Measurements from ENCODE around the gene CBFA2T2. TPM values are rescaled to one million over a fixed set of nuclear protein-coding genes. Genes with fewer than 3 reads are reported as not detected.
"Not testable (repeated sequence)": the region's sequence is repeated elsewhere in the genome, so short reads cannot be mapped to it uniquely, and the experiment has no call there.

Gene CBFA2T2
- total RNA-seq, 2 experiments from 2014 or later: 17.3 to 21.8 TPM

- POLR2A ChIA-PET: interaction anchor here (0.5 kb wide), 1 partner anchor 156 kb away, joined by 6 read pairs; no protein-coding TSS in a partner anchor
- H3K36me3 Mint-ChIP-seq (ENCODE audit: low read depth); H3K27me3 Mint-ChIP-seq; DNase-seq; H3K9me3 Mint-ChIP-seq; H3K4me1 Mint-ChIP-seq; H3K27ac Mint-ChIP-seq; H3K4me3 Mint-ChIP-seq: not testable (repeated sequence)
- CTCF ChIA-PET: interaction anchor here (0.6 to 1.2 kb wide), 4 partner anchors 23 to 750 kb away, joined by 3 to 4 read pairs (median 4); partner anchors contain the start of gene SNTA1
These were observed 6.9 kb downstream of the CBFA2T2 start for GRCh38 chr20:33496776-33497175.

- CTCF ChIA-PET: interaction anchor here (0.6 to 1.2 kb wide), 4 partner anchors 16 to 134 kb away, joined by 3 to 5 read pairs (median 4); no protein-coding TSS in a partner anchor
- H3K27ac Mint-ChIP-seq: no peak overlapping the region
- DNase-seq: no peak
- no peaks in the 10 kb centered on the region for H3K27me3 Mint-ChIP-seq
- no peak overlapping the region for H3K4me3 Mint-ChIP-seq
- POLR2A ChIA-PET: interaction anchor here (0.5 kb wide), 1 partner anchor 94 kb away, joined by 5 read pairs; no protein-coding TSS in a partner anchor
- H3K36me3 Mint-ChIP-seq (ENCODE audit: low read depth): peaks cover 3% of the 10 kb centered on the region
- H3K4me1 Mint-ChIP-seq: peaks cover 5% of the 10 kb centered on the region
- H3K9me3 Mint-ChIP-seq: no peaks in the 10 kb centered on the region
These were observed 9.5 kb downstream of the CBFA2T2 start for GRCh38 chr20:33499355-33499754.

- Mint-ChIP-seq H3K27me3 (no peaks in the 10 kb centered on the region), H3K4me3 (no peak overlapping the region), H3K9me3 (no peaks in the 10 kb centered on the region), H3K36me3 (ENCODE audit: low read depth) (no peaks in the 10 kb centered on the region), H3K27ac (no peak overlapping the region), H3K4me1 (peaks cover 5% of the 10 kb centered on the region)
- ChIA-PET CTCF (interaction anchor here (0.7 to 1.2 kb wide), 5 partner anchors 11 to 219 kb away, joined by 3 to 5 read pairs (median 4); partner anchors contain the start of genes CBFA2T2 and PXMP4), POLR2A (interaction anchor here (0.5 kb wide), 1 partner anchor 13 kb away, joined by 3 read pairs; no protein-coding TSS in a partner anchor)
- no peak for DNase-seq
These were observed 11.1 kb downstream of the CBFA2T2 start for GRCh38 chr20:33501000-33501399.

GRCh38 chr20:33503564-33503963 is 13.7 kb downstream of the CBFA2T2 start:
- Mint-ChIP-seq H3K4me3 (no peak overlapping the region), H3K27ac (no peak overlapping the region), H3K36me3 (ENCODE audit: low read depth) (peaks cover 14% of the 10 kb centered on the region), H3K4me1 (peaks cover 14% of the 10 kb centered on the region), H3K9me3 (peaks cover 4% of the 10 kb centered on the region), H3K27me3 (no peaks in the 10 kb centered on the region)
- POLR2A ChIA-PET: no interaction called here
- no peak for DNase-seq
- CTCF ChIA-PET: no interaction called here

- POLR2A ChIA-PET: no interaction called here
- Mint-ChIP-seq H3K36me3 (ENCODE audit: low read depth) (peaks cover 22% of the 10 kb centered on the region), H3K27me3 (no peaks in the 10 kb centered on the region), H3K27ac (no peak overlapping the region), H3K4me3 (no peak overlapping the region), H3K9me3 (peaks cover 10% of the 10 kb centered on the region), H3K4me1 (peaks cover 12% of the 10 kb centered on the region)
- CTCF ChIA-PET: interaction anchor here (0.8 kb wide), 1 partner anchor 142 kb away, joined by 3 read pairs; no protein-coding TSS in a partner anchor
- no peak for DNase-seq
These were observed 16.7 kb downstream of the CBFA2T2 start for GRCh38 chr20:33506576-33506975.

- Mint-ChIP-seq H3K9me3 (peaks cover 10% of the 10 kb centered on the region), H3K27ac (no peak overlapping the region), H3K4me3 (no peak overlapping the region), H3K4me1 (peaks cover 12% of the 10 kb centered on the region), H3K27me3 (no peaks in the 10 kb centered on the region), H3K36me3 (ENCODE audit: low read depth) (peaks cover 22% of the 10 kb centered on the region)
- CTCF ChIA-PET: no interaction called here
- no peak for DNase-seq
- POLR2A ChIA-PET: no interaction called here
These were observed 17.6 kb downstream of the CBFA2T2 start for GRCh38 chr20:33507461-33507860.

GRCh38 chr20:33508015-33508414 is 18.1 kb downstream of the CBFA2T2 start:
- CTCF ChIA-PET, DNase-seq, H3K27me3 Mint-ChIP-seq, H3K4me3 Mint-ChIP-seq, POLR2A ChIA-PET, H3K27ac Mint-ChIP-seq: not testable (repeated sequence)
- Mint-ChIP-seq H3K36me3 (ENCODE audit: low read depth) (peaks cover 22% of the 10 kb centered on the region), H3K9me3 (peaks cover 10% of the 10 kb centered on the region), H3K4me1 (peaks cover 14% of the 10 kb centered on the region)

GRCh38 chr20:33509057-33509456 is 19.2 kb downstream of the CBFA2T2 start:
- Mint-ChIP-seq H3K9me3 (peaks cover 10% of the 10 kb centered on the region), H3K4me1 (peaks cover 14% of the 10 kb centered on the region), H3K36me3 (ENCODE audit: low read depth) (peaks cover 22% of the 10 kb centered on the region)
- H3K4me3 Mint-ChIP-seq, H3K27me3 Mint-ChIP-seq, CTCF ChIA-PET, H3K27ac Mint-ChIP-seq, POLR2A ChIA-PET, DNase-seq: not testable (repeated sequence)

- H3K4me1 Mint-ChIP-seq: peaks cover 22% of the 10 kb centered on the region
These were observed 22.0 kb downstream of the CBFA2T2 start for GRCh38 chr20:33511876-33512275.

GRCh38 chr20:33515569-33516216 is 25.8 kb downstream of the CBFA2T2 start:
- Mint-ChIP-seq H3K27ac (no peak overlapping the region), H3K4me3 (no peak overlapping the region), H3K4me1 (peaks cover 14% of the 10 kb centered on the region), H3K36me3 (ENCODE audit: low read depth) (peaks cover 1% of the 10 kb centered on the region), H3K27me3 (no peaks in the 10 kb centered on the region), H3K9me3 (peaks cover under 1% of the 10 kb centered on the region)
- POLR2A ChIA-PET: no interaction called here
- DNase-seq: no peak
- CTCF ChIA-PET: interaction anchor here (1.1 to 1.7 kb wide), 2 partner anchors 16 to 152 kb away, joined by 4 to 5 read pairs; partner anchors contain the start of gene ACTL10

More at GRCh38 chr20:33511876-33512275, 22.0 kb downstream of the CBFA2T2 start:
- H3K27ac Mint-ChIP-seq, H3K4me3 Mint-ChIP-seq, DNase-seq, H3K27me3 Mint-ChIP-seq, POLR2A ChIA-PET: not testable (repeated sequence)
- CTCF ChIA-PET: interaction anchor here (0.6 kb wide), 1 partner anchor 45 kb away, joined by 3 read pairs; no protein-coding TSS in a partner anchor
- Mint-ChIP-seq H3K9me3 (peaks cover 10% of the 10 kb centered on the region), H3K36me3 (ENCODE audit: low read depth) (peaks cover 17% of the 10 kb centered on the region)

GRCh38 chr20:33516882-33517281 is 27.0 kb downstream of the CBFA2T2 start:
- Mint-ChIP-seq H3K4me3 (no peak overlapping the region), H3K27me3 (no peaks in the 10 kb centered on the region), H3K36me3 (ENCODE audit: low read depth) (no peaks in the 10 kb centered on the region), H3K27ac (no peak overlapping the region), H3K4me1 (peaks cover 13% of the 10 kb centered on the region), H3K9me3 (no peaks in the 10 kb centered on the region)
- POLR2A ChIA-PET: no interaction called here
- CTCF ChIA-PET: interaction anchor here (0.6 kb wide), 1 partner anchor 166 kb away, joined by 4 read pairs; no protein-coding TSS in a partner anchor
- no peak for DNase-seq

GRCh38 chr20:33518071-33518470 is 28.2 kb downstream of the CBFA2T2 start:
- ChIA-PET CTCF (interaction anchor here (0.9 kb wide), 1 partner anchor 31 kb away, joined by 4 read pairs; no protein-coding TSS in a partner anchor), POLR2A (interaction anchor here (0.6 kb wide), 1 partner anchor 150 kb away, joined by 3 read pairs; no protein-coding TSS in a partner anchor)
- H3K36me3 Mint-ChIP-seq (ENCODE audit: low read depth): no peaks in the 10 kb centered on the region

GRCh38 chr20:33521461-33521860 is 31.6 kb downstream of the CBFA2T2 start:
- Mint-ChIP-seq H3K27ac (no peak overlapping the region), H3K27me3 (no peaks in the 10 kb centered on the region)
- CTCF ChIA-PET: interaction anchor here (0.6 to 1.9 kb wide), 6 partner anchors 11 to 57 kb away, joined by 3 to 5 read pairs (median 4); no protein-coding TSS in a partner anchor

More at GRCh38 chr20:33518071-33518470, 28.2 kb downstream of the CBFA2T2 start:
- Mint-ChIP-seq H3K4me1 (peaks cover 11% of the 10 kb centered on the region), H3K9me3 (no peaks in the 10 kb centered on the region), H3K27me3 (no peaks in the 10 kb centered on the region), H3K27ac (no peak overlapping the region), H3K4me3 (no peak overlapping the region)
- no peak for DNase-seq

More at GRCh38 chr20:33521461-33521860, 31.6 kb downstream of the CBFA2T2 start:
- Mint-ChIP-seq H3K4me3 (no peak overlapping the region), H3K36me3 (ENCODE audit: low read depth) (peaks cover 3% of the 10 kb centered on the region), H3K4me1 (peaks cover 6% of the 10 kb centered on the region), H3K9me3 (no peaks in the 10 kb centered on the region)
- POLR2A ChIA-PET: no interaction called here
- no peak for DNase-seq
